MCF 10A (cell line): Measurements from ENCODE around the gene RIPOR3. TPM values are rescaled to one million over a fixed set of nuclear protein-coding genes. Genes with fewer than 3 reads are reported as not detected.

Experiments
- BruUV-seq: library from RNA; stranded (reverse); fragments of 400-500 nt; replicated peaks from 2 replicates; lab custom pipeline; 2021; lab: Mats Ljungman, UMichigan
- CTCF ChIA-PET: fragments of 300-600 bp; sonication (Branson Sonifier 250); formaldehyde crosslinking; extraction: SDS; loops from one replicate; lab custom pipeline; 2021; ENCODE audit warnings: antibody characterized with exemption, inconsistent platforms; lab: Yijun Ruan, JAX
- POLR2A ChIA-PET: fragments of 300-600, 350-650 bp; sonication (Branson Sonifier 250); formaldehyde crosslinking; extraction: SDS; loops from one replicate; lab custom pipeline; 2020; ENCODE audit warnings: antibody characterized with exemption, inconsistent platforms; lab: Yijun Ruan, JAX
- DNase-seq: peaks from one replicate; pipeline ENCODE4 v3.0.0-alpha.2; 2018; ENCODE audit not compliant: unreplicated experiment
- H3K27ac Mint-ChIP-seq: one replicate; pipeline ENCODE4 v1.8.0; 2022; ENCODE audit warnings: mild to moderate bottlenecking, low read depth, mixed read lengths; ENCODE audit not compliant: unreplicated experiment
- H3K27me3 Mint-ChIP-seq: one replicate; pipeline ENCODE4 v1.8.0; 2022; ENCODE audit warnings: mixed read lengths; ENCODE audit not compliant: insufficient read depth, unreplicated experiment
- H3K36me3 Mint-ChIP-seq: one replicate; pipeline ENCODE4 v1.8.0; 2022; ENCODE audit warnings: mild to moderate bottlenecking, moderate library complexity, mixed read lengths; ENCODE audit not compliant: insufficient read depth, unreplicated experiment
- H3K4me1 Mint-ChIP-seq: one replicate; pipeline ENCODE4 v1.8.0; 2022; ENCODE audit warnings: mixed read lengths; ENCODE audit not compliant: insufficient read depth, unreplicated experiment
- H3K4me3 Mint-ChIP-seq: one replicate; pipeline ENCODE4 v1.8.0; 2022; ENCODE audit warnings: mild to moderate bottlenecking, moderate library complexity, mixed read lengths; ENCODE audit not compliant: unreplicated experiment
- H3K9me3 Mint-ChIP-seq: one replicate; pipeline ENCODE4 v1.8.0; 2022; ENCODE audit warnings: mixed read lengths; ENCODE audit not compliant: unreplicated experiment
- intact Hi-C: fragments of 100-400 bp; cut with micrococcal nuclease; formaldehyde crosslinking; loops from 2 replicates; pipeline ENCODE4 v1.14.1; 2022
- total RNA-seq: library from RNA; stranded (reverse); gene quantifications from 2 replicates; pipeline ENCODE4 v1.2.3, GENCODE V29; 2022
- TF ChIP-seq, protein P1 (sequence below): fragments of 200-600 bp; IDR thresholded peaks from one replicate; pipeline ENCODE4 v1.8.0; 2022; ENCODE audit warnings: antibody characterized with exemption, mild to moderate bottlenecking; ENCODE audit not compliant: unreplicated experiment

Gene RIPOR3
- total RNA-seq, 1 experiment from 2014 or later: not detected

- POLR2A ChIA-PET: interaction anchor here (1.3 to 8.8 kb wide), 8 partner anchors 9 to 215 kb away, joined by 4 to 168 read pairs (median 14); partner anchors contain the start of genes ADNP and PTPN1
Observed at GRCh38 chr20:50726955-50727791, 35.8 kb upstream of the RIPOR3 start.

DNA sequence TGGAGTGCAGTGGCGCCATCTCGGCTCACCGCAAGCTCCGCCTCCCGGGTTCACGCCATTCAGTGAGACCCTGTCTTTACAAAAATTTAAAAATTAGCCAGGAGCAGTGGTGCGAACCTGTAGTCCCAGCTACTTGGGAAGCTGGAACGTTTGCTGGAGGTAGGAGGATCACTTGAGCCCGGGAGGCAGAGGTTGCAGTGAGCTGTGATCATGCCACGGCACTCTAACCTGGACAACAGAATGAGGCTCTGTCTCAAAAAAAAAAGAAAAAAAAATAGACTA, 34.3 kb upstream of the RIPOR3 start:
- BruUV-seq: no TSS peak
- H3K4me3 Mint-ChIP-seq: no peak overlapping the region
- intact Hi-C loops: no loop called here
- CTCF ChIA-PET: interaction anchor here (0.6 to 2.3 kb wide), 11 partner anchors 20 to 581 kb away, joined by 3 to 8 read pairs (median 4); no protein-coding TSS in a partner anchor
- no peaks in the 10 kb centered on the region for H3K36me3 Mint-ChIP-seq
- no peaks in the 10 kb centered on the region for H3K27me3 Mint-ChIP-seq
- peaks cover 27% of the 10 kb centered on the region for H3K4me1 Mint-ChIP-seq
- TF ChIP-seq, protein P1, sequence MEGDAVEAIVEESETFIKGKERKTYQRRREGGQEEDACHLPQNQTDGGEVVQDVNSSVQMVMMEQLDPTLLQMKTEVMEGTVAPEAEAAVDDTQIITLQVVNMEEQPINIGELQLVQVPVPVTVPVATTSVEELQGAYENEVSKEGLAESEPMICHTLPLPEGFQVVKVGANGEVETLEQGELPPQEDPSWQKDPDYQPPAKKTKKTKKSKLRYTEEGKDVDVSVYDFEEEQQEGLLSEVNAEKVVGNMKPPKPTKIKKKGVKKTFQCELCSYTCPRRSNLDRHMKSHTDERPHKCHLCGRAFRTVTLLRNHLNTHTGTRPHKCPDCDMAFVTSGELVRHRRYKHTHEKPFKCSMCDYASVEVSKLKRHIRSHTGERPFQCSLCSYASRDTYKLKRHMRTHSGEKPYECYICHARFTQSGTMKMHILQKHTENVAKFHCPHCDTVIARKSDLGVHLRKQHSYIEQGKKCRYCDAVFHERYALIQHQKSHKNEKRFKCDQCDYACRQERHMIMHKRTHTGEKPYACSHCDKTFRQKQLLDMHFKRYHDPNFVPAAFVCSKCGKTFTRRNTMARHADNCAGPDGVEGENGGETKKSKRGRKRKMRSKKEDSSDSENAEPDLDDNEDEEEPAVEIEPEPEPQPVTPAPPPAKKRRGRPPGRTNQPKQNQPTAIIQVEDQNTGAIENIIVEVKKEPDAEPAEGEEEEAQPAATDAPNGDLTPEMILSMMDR: no peak
- DNase-seq: no peak
- no peak overlapping the region for H3K27ac Mint-ChIP-seq
- H3K9me3 Mint-ChIP-seq: no peaks in the 10 kb centered on the region
- POLR2A ChIA-PET: interaction anchor here (0.6 to 2.5 kb wide), 12 partner anchors 8 to 101 kb away, joined by 3 to 24 read pairs (median 4); partner anchors contain the start of gene BCAS4

More at GRCh38 chr20:50726955-50727791, 35.8 kb upstream of the RIPOR3 start:
- Mint-ChIP-seq H3K4me1 (peaks cover 27% of the 10 kb centered on the region), H3K27me3 (no peaks in the 10 kb centered on the region), H3K9me3 (no peaks in the 10 kb centered on the region), H3K36me3 (no peaks in the 10 kb centered on the region), H3K27ac (no peak overlapping the region), H3K4me3 (no peak overlapping the region)
- DNase-seq: no peak
- TF ChIP-seq, protein P1: no peak
- intact Hi-C loops: no loop called here
- BruUV-seq: no TSS peak
- CTCF ChIA-PET: interaction anchor here (0.6 to 3.3 kb wide), 9 partner anchors 23 to 544 kb away, joined by 3 to 21 read pairs (median 4); no protein-coding TSS in a partner anchor

DNA sequence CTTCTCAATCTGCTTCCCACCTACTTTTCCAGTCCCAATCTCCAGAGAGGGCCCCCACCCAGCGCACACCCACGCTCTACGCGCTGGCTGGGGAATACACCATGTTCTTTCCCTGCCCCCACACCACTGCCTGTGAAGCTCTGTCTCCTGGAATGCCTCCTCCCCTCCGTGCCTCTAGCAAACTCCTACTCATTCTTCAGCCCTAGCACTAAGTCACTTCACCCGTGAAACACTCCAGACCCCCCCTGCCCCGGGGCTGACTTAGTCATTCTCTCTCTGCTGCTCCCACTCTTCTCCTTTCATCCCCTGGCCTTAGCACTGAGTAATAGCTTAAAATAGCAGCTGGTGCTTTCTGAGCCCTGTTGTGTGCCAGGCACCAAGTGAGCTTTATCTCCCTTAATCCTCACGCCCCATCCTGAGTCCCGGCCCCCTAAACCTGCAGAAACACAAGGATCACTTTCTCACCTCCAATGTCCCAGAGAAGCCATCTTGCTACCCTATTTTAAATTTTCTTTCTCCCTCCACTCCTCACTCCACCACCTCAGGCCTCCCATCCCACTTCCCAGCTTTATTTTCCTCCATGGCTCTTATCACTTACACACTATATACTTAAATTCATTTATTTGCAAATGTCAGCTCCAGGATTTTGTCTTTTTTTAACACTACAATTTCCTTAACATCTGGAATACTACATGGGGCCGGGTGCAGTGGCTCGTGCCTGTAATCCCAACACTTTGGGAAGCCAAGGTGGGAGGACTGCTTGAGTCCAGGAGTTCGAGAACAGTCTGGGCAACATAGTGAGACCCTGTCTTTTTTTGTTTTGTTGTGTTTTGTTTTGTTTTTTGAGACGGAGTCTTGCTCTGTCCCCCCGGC, 33.7 kb upstream of the RIPOR3 start:
- H3K27me3 Mint-ChIP-seq: no peaks in the 10 kb centered on the region
- no peaks in the 10 kb centered on the region for H3K36me3 Mint-ChIP-seq
- H3K9me3 Mint-ChIP-seq: no peaks in the 10 kb centered on the region
- DNase-seq: peak; percentile 96
- intact Hi-C loops: no loop called here
- no peak overlapping the region for H3K27ac Mint-ChIP-seq
- TF ChIP-seq, protein P1: no peak
- H3K4me1 Mint-ChIP-seq: peaks cover 22% of the 10 kb centered on the region
- H3K4me3 Mint-ChIP-seq: no peak overlapping the region
- CTCF ChIA-PET: interaction anchor here (0.6 to 2.3 kb wide), 15 partner anchors 9 to 582 kb away, joined by 3 to 8 read pairs (median 4); no protein-coding TSS in a partner anchor
- POLR2A ChIA-PET: interaction anchor here (0.6 to 2.5 kb wide), 20 partner anchors 9 to 255 kb away, joined by 3 to 24 read pairs (median 4); partner anchors contain the start of gene BCAS4
- BruUV-seq: no TSS peak
